ENCODE results near the gene UBE2N.
"Not testable (repeated sequence)": the region's sequence is repeated elsewhere in the genome, so short reads cannot be mapped to it uniquely, and the experiment has no call there.

Gene UBE2N

GRCh38 chr12:93381161-93381975 lies 60.4 kb downstream of the UBE2N start:
- Mint-ChIP-seq H3K27me3 (no peaks in the 10 kb centered on the region), H3K36me3 (ENCODE audit: low read depth) (peaks cover 36% of the 10 kb centered on the region), H3K27ac (peak overlapping the region; percentile 71), H3K4me1 (ENCODE audit: low read depth) (peaks cover 58% of the 10 kb centered on the region), H3K9me3 (no peaks in the 10 kb centered on the region), H3K4me3 (peak overlapping the region; percentile 87)

GRCh38 chr12:93380480-93381121 lies 61.1 kb downstream of the UBE2N start:
- Mint-ChIP-seq H3K36me3 (ENCODE audit: low read depth) (peaks cover 35% of the 10 kb centered on the region), H3K9me3 (no peaks in the 10 kb centered on the region), H3K4me1 (ENCODE audit: low read depth) (peaks cover 58% of the 10 kb centered on the region), H3K27ac (peak overlapping the region; percentile 97), H3K4me3 (peak overlapping the region; percentile 87), H3K27me3 (no peaks in the 10 kb centered on the region)

GRCh38 chr12:93379981-93380361 lies 61.8 kb downstream of the UBE2N start:
- Mint-ChIP-seq H3K27ac (peak overlapping the region; percentile 97), H3K4me3 (peak overlapping the region; percentile 87), H3K9me3 (no peaks in the 10 kb centered on the region), H3K4me1 (ENCODE audit: low read depth) (peaks cover 52% of the 10 kb centered on the region), H3K36me3 (ENCODE audit: low read depth) (peaks cover 29% of the 10 kb centered on the region), H3K27me3 (no peaks in the 10 kb centered on the region)

- H3K9me3 Mint-ChIP-seq: no peaks in the 10 kb centered on the region
- H3K27me3 Mint-ChIP-seq: no peaks in the 10 kb centered on the region
- H3K36me3 Mint-ChIP-seq (ENCODE audit: low read depth): peaks cover 27% of the 10 kb centered on the region
- H3K4me3 Mint-ChIP-seq: peak overlapping the region; percentile 87
- peaks cover 50% of the 10 kb centered on the region for H3K4me1 Mint-ChIP-seq (ENCODE audit: low read depth)
- peak overlapping the region; percentile 97 for H3K27ac Mint-ChIP-seq
Measured at GRCh38 chr12:93379326-93379980, 62.3 kb downstream of the UBE2N start.

- Mint-ChIP-seq H3K9me3 (no peaks in the 10 kb centered on the region), H3K4me1 (ENCODE audit: low read depth) (peaks cover 50% of the 10 kb centered on the region), H3K27me3 (no peaks in the 10 kb centered on the region), H3K36me3 (ENCODE audit: low read depth) (peaks cover 27% of the 10 kb centered on the region), H3K4me3 (peak overlapping the region; percentile 87), H3K27ac (peak overlapping the region; percentile 97)
Measured at GRCh38 chr12:93378998-93379325, 62.8 kb downstream of the UBE2N start.

- H3K9me3 Mint-ChIP-seq, H3K27me3 Mint-ChIP-seq: not testable (repeated sequence)
- Mint-ChIP-seq H3K4me3 (peak overlapping the region; percentile 87), H3K27ac (peak overlapping the region; percentile 97), H3K36me3 (ENCODE audit: low read depth) (peaks cover 26% of the 10 kb centered on the region), H3K4me1 (ENCODE audit: low read depth) (peaks cover 45% of the 10 kb centered on the region)
Measured at GRCh38 chr12:93378196-93378997, 63.4 kb downstream of the UBE2N start.

- no peaks in the 10 kb centered on the region for H3K9me3 Mint-ChIP-seq
- peaks cover 19% of the 10 kb centered on the region for H3K36me3 Mint-ChIP-seq (ENCODE audit: low read depth)
- H3K4me1 Mint-ChIP-seq (ENCODE audit: low read depth): peaks cover 37% of the 10 kb centered on the region
- H3K4me3 Mint-ChIP-seq: peak within 1 kb of the TSS; percentile 87
- no peaks in the 10 kb centered on the region for H3K27me3 Mint-ChIP-seq
- peak within 1 kb of the TSS; percentile 97 for H3K27ac Mint-ChIP-seq
Measured at GRCh38 chr12:93377252-93378195, 64.2 kb downstream of the UBE2N start, which contains the start of gene NUDT4. Gene NUDT4 (plus strand): TSS chr12:93377925. CDS start chr12:93378323, 398 bp downstream.

GRCh38 chr12:93376436-93377251 lies 65.1 kb downstream of the UBE2N start:
- no peak overlapping the region for H3K4me3 Mint-ChIP-seq
- H3K36me3 Mint-ChIP-seq (ENCODE audit: low read depth): peaks cover 12% of the 10 kb centered on the region
- H3K4me1 Mint-ChIP-seq (ENCODE audit: low read depth): peaks cover 29% of the 10 kb centered on the region
- H3K27ac Mint-ChIP-seq: no peak overlapping the region
- H3K9me3 Mint-ChIP-seq: no peaks in the 10 kb centered on the region
- H3K27me3 Mint-ChIP-seq: no peaks in the 10 kb centered on the region

GRCh38 chr12:93375906-93376305 lies 65.8 kb downstream of the UBE2N start:
- Mint-ChIP-seq H3K4me3 (no peak overlapping the region), H3K4me1 (ENCODE audit: low read depth) (peaks cover 21% of the 10 kb centered on the region), H3K36me3 (ENCODE audit: low read depth) (peaks cover 5% of the 10 kb centered on the region), H3K27ac (no peak overlapping the region), H3K9me3 (no peaks in the 10 kb centered on the region), H3K27me3 (no peaks in the 10 kb centered on the region)

- H3K36me3 Mint-ChIP-seq (ENCODE audit: low read depth): no peaks in the 10 kb centered on the region
- no peak overlapping the region for H3K4me3 Mint-ChIP-seq
- H3K9me3 Mint-ChIP-seq: no peaks in the 10 kb centered on the region
- H3K4me1 Mint-ChIP-seq (ENCODE audit: low read depth): peaks cover 12% of the 10 kb centered on the region
- H3K27ac Mint-ChIP-seq: no peak overlapping the region
- H3K27me3 Mint-ChIP-seq: no peaks in the 10 kb centered on the region
Measured at GRCh38 chr12:93373961-93374656, 67.6 kb downstream of the UBE2N start.

- H3K9me3 Mint-ChIP-seq: no peaks in the 10 kb centered on the region
- H3K27ac Mint-ChIP-seq: no peak overlapping the region
- no peaks in the 10 kb centered on the region for H3K36me3 Mint-ChIP-seq (ENCODE audit: low read depth)
- H3K4me3 Mint-ChIP-seq: no peak overlapping the region
- H3K4me1 Mint-ChIP-seq (ENCODE audit: low read depth): no peaks in the 10 kb centered on the region
- H3K27me3 Mint-ChIP-seq: no peaks in the 10 kb centered on the region
Measured at GRCh38 chr12:93370947-93371346, 70.8 kb downstream of the UBE2N start.

- Mint-ChIP-seq H3K4me3 (no peak overlapping the region), H3K4me1 (ENCODE audit: low read depth) (peaks cover 5% of the 10 kb centered on the region), H3K9me3 (no peaks in the 10 kb centered on the region), H3K27me3 (no peaks in the 10 kb centered on the region), H3K27ac (no peak overlapping the region), H3K36me3 (ENCODE audit: low read depth) (no peaks in the 10 kb centered on the region)
Measured at GRCh38 chr12:93369505-93369904, 72.2 kb downstream of the UBE2N start.

GRCh38 chr12:93368766-93369165 lies 73.0 kb downstream of the UBE2N start:
- Mint-ChIP-seq H3K27ac (no peak overlapping the region), H3K4me3 (no peak overlapping the region), H3K36me3 (ENCODE audit: low read depth) (no peaks in the 10 kb centered on the region), H3K9me3 (no peaks in the 10 kb centered on the region), H3K27me3 (no peaks in the 10 kb centered on the region), H3K4me1 (ENCODE audit: low read depth) (peaks cover 11% of the 10 kb centered on the region)

All from stimulated activated naive CD8-positive, alpha-beta T cell treated with anti-CD3 and anti-CD28 coated beads, Interleukin-15, Interleukin-2, amounts not matched to agents 100 ng/mL and 50 ng/mL, for 24 hours (primary cell).